ENCODE results near the gene GSDME.
A peak's percentile ranks its signal among the peaks of the same experiment; 100 is the strongest.

GSDME gene

DNA sequence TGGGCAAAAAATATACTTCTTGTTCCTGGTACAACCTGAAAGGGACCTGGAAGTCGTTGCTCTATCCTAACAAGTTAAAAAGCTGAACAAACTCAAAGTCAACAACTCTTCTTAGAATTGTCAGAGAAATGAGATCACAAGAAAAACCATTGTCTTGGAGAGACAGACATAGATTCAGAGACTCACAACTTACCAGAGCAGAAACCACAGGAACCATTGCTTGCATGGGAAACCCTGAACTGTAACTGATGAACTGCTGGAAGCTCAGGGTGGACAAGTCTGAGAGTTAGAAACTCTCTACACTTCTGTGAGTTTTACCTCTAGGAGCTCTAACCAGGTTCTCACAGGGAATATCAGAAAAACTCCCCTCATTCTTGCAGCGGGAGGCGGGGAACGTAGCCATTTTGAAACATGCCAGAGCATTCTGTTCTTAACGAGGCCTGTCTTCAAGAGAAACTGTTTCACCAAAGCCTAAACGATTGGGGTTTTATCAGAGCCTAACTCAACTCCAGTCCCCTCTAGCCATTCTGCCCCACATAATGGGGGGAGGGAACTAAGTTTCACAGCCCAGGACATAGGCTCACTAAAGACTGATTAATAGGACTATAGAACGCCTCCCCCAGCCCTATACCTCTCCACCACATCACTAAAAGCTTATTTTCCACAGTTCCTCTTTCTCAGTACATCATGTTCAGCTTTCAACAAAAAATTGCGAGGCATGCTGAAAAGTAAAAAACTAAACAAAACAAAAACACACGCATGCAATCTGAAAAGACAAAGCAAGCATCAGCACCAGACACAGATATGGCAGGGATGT is 12.0 kb upstream of the GSDME start:
- H3K9ac ChIP-seq (ENCODE audit: low read depth, low read length): no peak overlapping the region
- no peaks in the 10 kb centered on the region for H3K27me3 ChIP-seq (ENCODE audit: insufficient read depth, low read length)
- no peaks in the 10 kb centered on the region for H3K4me1 ChIP-seq (ENCODE audit: insufficient read depth, low read length)
- H3K36me3 ChIP-seq (ENCODE audit: insufficient read depth, low read depth, low read length): no peaks in the 10 kb centered on the region
- H3K27ac ChIP-seq (ENCODE audit: low read length): no peak overlapping the region
- H3K4me3 ChIP-seq (ENCODE audit: low read length): no peak overlapping the region
- no peaks in the 10 kb centered on the region for H3K9me3 ChIP-seq (ENCODE audit: insufficient read depth, low read depth, low read length)

DNA sequence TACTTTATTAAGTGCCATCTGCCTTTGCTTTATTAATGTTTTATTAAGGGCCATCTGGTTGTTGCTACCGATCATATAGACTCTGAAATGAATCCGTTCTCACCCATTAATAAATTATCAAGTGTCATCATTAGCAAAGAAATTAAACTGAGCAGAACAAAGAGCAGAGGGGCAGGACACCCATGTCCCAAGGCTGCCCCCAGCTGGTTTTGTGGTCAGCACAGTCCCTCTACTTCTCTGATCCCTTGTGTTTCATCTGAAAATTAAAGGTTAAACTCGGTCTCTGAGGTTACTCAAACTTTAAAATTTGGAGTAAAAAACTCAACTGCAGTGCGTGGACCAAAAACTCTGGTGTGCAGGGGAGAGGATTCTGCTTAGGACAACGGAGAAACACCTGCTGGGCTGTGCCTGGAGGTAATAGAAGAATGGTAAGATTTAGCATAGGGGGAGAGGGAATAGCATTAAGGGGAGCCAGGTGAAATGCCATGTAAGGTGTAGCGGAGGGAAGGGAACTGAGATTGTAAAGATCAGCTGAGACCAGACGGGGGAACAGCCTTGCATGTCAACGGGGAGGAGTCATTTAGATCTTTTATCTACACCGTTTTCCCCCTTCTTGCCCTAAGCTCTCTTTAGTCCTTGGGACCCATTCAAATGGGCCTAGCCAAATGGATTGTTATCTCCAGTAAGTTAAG is 10.8 kb upstream of the GSDME start:
- H3K4me1 ChIP-seq (ENCODE audit: insufficient read depth, low read length): no peaks in the 10 kb centered on the region
- H3K9me3 ChIP-seq (ENCODE audit: insufficient read depth, low read depth, low read length): no peaks in the 10 kb centered on the region
- H3K36me3 ChIP-seq (ENCODE audit: insufficient read depth, low read depth, low read length): no peaks in the 10 kb centered on the region
- H3K9ac ChIP-seq (ENCODE audit: low read depth, low read length): no peak overlapping the region
- no peak overlapping the region for H3K27ac ChIP-seq (ENCODE audit: low read length)
- no peaks in the 10 kb centered on the region for H3K27me3 ChIP-seq (ENCODE audit: insufficient read depth, low read length)
- H3K4me3 ChIP-seq (ENCODE audit: low read length): no peak overlapping the region

DNA sequence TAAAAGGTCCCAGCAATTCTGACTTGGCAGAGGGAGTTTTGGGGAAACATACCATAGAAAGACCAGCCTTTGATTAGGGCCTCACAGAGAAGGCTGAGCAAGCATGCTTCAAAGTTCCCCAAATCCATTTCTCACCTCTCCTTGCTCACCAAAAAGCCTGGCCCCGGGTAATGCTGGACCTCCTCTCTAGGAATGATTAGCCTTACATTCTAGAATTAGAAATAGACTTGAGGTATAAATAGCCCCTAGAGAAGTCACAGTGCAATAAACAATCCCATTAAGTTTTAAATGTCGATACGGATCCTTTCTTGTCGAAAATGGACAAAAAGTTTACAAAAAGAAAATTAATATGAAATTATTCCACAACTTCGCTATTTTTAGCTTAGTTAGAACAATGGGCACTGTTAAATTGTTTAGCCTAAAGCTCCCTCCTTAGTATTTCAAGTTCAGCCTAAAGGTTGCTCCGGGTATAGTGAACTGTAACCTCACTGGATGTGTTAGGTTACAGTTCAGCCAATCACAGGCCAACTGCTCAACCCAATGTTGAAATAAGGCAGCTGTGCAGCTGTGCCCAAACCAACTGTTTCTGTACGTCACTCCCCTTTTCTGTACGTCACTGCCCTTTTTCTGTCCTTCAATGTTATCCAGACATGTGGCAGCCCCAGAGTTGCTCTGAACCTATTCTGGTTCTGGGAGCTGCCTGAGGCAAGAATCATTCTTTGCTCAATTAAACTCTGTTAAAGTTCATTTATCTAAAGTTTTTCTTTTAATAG is 7.9 kb upstream of the GSDME start:
- Histone ChIP-seq H3K4me1 (ENCODE audit: insufficient read depth, low read length) (no peaks in the 10 kb centered on the region), H3K9ac (ENCODE audit: low read depth, low read length) (no peak overlapping the region), H3K9me3 (ENCODE audit: insufficient read depth, low read depth, low read length) (no peaks in the 10 kb centered on the region), H3K36me3 (ENCODE audit: insufficient read depth, low read depth, low read length) (no peaks in the 10 kb centered on the region), H3K27me3 (ENCODE audit: insufficient read depth, low read length) (no peaks in the 10 kb centered on the region; the same call in 1 of the 2 replicates), H3K4me3 (ENCODE audit: low read length) (no peak overlapping the region), H3K27ac (ENCODE audit: low read length) (no peak overlapping the region)

DNA sequence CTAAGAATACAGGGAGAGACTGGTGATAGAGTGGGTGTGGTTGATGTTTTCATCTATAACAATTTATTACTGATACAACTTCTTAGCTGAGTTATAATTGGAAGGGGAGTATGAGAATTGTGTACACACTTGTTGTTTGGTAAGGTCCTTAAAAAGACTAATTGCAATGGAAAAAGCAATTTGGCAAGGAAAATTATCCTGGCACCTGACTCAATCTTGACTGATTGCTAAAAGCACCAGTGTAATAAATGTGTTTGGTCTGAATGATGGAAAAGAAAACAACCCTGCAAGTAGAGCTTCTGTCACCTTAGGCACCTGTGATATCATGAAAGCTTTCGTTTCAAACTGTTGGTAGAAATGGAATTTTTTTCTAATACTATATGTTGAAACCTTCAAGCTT is 6.7 kb upstream of the GSDME start:
- H3K4me1 ChIP-seq (ENCODE audit: insufficient read depth, low read length): no peaks in the 10 kb centered on the region
- no peaks in the 10 kb centered on the region for H3K36me3 ChIP-seq (ENCODE audit: insufficient read depth, low read depth, low read length)
- H3K4me3 ChIP-seq (ENCODE audit: low read length): no peak overlapping the region
- no peaks in the 10 kb centered on the region for H3K9me3 ChIP-seq (ENCODE audit: insufficient read depth, low read depth, low read length)
- peaks cover 6% of the 10 kb centered on the region for H3K27me3 ChIP-seq (ENCODE audit: insufficient read depth, low read length)
- H3K9ac ChIP-seq (ENCODE audit: low read depth, low read length): no peak overlapping the region
- H3K27ac ChIP-seq (ENCODE audit: low read length): no peak overlapping the region

DNA sequence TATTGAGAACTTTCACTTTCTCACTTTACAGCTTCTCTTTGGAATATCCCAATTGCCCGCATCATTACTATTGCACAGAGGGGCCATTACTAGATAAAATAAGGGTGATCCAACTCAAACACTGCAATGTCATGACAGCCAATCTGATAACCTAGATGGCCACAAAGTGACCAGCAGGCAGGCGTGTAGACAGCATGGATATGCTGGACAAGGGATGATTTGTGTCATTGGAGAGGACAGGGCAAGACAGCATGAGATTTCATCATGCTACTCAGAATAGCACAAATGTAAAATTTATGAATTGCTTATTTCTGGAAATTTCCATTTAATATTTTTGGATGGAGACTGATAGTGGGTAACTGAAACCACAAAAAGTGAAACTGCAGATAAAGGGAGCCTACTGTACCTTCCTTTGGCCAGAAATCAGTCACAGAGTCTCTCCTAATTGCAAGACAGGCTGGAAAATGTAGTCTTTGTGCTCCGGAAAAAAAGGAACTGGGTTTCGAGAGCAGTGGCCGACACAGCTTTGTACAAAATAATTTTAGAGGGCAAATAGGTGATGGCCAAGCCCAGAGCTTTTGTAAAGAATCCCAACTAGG is 6.1 kb upstream of the GSDME start:
- Histone ChIP-seq H3K4me1 (ENCODE audit: insufficient read depth, low read length) (no peaks in the 10 kb centered on the region), H3K27me3 (ENCODE audit: insufficient read depth, low read length) (peaks cover 12% of the 10 kb centered on the region), H3K27ac (ENCODE audit: low read length) (no peak overlapping the region), H3K36me3 (ENCODE audit: insufficient read depth, low read depth, low read length) (no peaks in the 10 kb centered on the region), H3K9ac (ENCODE audit: low read depth, low read length) (no peak overlapping the region), H3K4me3 (ENCODE audit: low read length) (no peak overlapping the region), H3K9me3 (ENCODE audit: insufficient read depth, low read depth, low read length) (no peaks in the 10 kb centered on the region)

DNA sequence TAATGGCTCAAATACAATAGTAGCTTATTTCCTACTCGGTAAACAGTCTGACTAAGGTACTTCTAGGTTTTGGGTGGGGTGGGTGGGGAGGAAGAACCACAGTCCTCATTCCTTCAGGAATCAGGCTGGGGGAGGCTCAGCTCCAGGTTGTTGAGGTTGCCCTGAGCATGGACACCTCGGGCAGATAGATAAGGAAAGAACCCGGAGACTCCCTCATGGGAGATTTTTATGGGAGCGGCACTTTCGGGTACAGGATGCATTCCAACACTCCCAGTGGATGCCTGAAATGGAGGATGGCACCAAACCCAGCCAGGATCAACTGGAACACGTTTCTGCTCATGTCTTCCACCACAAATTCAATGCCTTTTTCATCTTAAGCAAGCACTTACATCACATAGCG is 5.5 kb upstream of the GSDME start:
- H3K4me1 ChIP-seq (ENCODE audit: insufficient read depth, low read length): no peaks in the 10 kb centered on the region
- no peaks in the 10 kb centered on the region for H3K9me3 ChIP-seq (ENCODE audit: insufficient read depth, low read depth, low read length)
- H3K27me3 ChIP-seq (ENCODE audit: insufficient read depth, low read length): peaks cover 19% of the 10 kb centered on the region
- no peak overlapping the region for H3K9ac ChIP-seq (ENCODE audit: low read depth, low read length)
- no peaks in the 10 kb centered on the region for H3K36me3 ChIP-seq (ENCODE audit: insufficient read depth, low read depth, low read length)
- no peak overlapping the region for H3K27ac ChIP-seq (ENCODE audit: low read length)
- no peak overlapping the region for H3K4me3 ChIP-seq (ENCODE audit: low read length)

DNA sequence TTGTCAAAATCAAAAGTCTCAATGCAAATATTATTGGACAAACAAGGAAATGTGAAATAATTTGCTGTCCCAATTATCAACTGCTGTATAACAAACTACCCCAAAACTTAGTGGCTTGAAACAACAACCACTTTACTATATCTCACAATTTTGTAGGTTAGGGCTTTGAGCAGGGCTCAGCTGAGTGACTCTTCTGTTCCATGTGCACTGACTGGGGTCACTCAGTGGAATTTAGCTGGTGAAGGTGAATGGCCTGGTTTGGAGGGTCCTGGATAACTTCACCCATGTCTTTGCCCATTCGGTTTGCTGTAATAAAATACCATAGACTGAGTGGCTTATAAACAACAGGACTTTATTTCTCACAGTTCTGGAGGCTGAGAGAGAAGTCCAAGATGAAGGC is 3.7 kb upstream of the GSDME start:
- H3K9ac ChIP-seq (ENCODE audit: low read depth, low read length): no peak overlapping the region
- no peaks in the 10 kb centered on the region for H3K9me3 ChIP-seq (ENCODE audit: insufficient read depth, low read depth, low read length)
- no peaks in the 10 kb centered on the region for H3K4me1 ChIP-seq (ENCODE audit: insufficient read depth, low read length)
- H3K27me3 ChIP-seq (ENCODE audit: insufficient read depth, low read length): peaks cover 33% of the 10 kb centered on the region
- H3K27ac ChIP-seq (ENCODE audit: low read length): no peak overlapping the region
- no peak overlapping the region for H3K4me3 ChIP-seq (ENCODE audit: low read length)
- no peaks in the 10 kb centered on the region for H3K36me3 ChIP-seq (ENCODE audit: insufficient read depth, low read depth, low read length)

DNA sequence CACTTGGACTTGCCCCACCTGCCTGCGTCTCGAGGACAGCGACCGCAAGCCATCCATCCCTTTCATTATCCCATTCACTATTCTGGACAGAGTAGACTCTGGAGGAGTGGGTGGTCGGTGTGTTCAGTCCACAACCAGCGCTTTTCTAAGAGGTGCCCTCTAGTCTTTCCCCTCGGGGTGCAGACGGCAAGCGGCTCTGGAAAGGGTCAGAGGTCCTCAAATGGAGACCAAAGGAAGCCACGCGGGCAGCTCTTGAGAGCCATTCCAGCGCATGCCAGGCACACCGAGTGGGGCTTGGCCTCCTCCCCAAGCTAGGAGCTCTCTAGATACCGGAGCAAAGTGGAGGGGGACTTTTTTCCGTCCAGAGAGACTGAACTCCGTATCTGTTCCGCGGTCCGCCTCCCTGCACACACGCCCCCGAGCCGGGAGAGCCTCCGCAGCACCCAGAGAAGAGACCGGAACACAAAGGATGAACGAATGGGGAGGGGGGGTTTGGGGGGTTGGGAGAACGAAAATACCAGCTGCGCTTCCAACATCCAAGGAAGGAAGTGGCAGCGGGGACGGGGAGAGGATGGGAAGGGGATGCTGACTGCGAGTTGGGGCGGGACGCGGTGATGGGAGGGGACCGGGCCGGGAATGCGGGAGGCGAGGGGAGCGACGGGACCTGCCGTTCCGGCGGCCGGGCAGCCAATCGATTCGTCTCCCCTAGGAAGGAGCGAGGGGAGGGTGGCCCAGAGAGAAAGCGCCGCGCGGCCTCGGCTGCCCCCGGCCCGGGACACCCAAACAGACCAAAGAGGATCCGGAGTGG is 515 bp downstream of the GSDME start:
- Histone ChIP-seq H3K27ac (ENCODE audit: low read length) (no peak overlapping the region), H3K36me3 (ENCODE audit: insufficient read depth, low read depth, low read length) (no peaks in the 10 kb centered on the region), H3K9me3 (ENCODE audit: insufficient read depth, low read depth, low read length) (no peaks in the 10 kb centered on the region), H3K4me3 (ENCODE audit: low read length) (peak overlapping the region; percentile 82), H3K9ac (ENCODE audit: low read depth, low read length) (peak overlapping the region; percentile 52; the same call in 1 of the 2 replicates), H3K4me1 (ENCODE audit: insufficient read depth, low read length) (no peaks in the 10 kb centered on the region), H3K27me3 (ENCODE audit: insufficient read depth, low read length) (peaks cover 47% of the 10 kb centered on the region)

DNA sequence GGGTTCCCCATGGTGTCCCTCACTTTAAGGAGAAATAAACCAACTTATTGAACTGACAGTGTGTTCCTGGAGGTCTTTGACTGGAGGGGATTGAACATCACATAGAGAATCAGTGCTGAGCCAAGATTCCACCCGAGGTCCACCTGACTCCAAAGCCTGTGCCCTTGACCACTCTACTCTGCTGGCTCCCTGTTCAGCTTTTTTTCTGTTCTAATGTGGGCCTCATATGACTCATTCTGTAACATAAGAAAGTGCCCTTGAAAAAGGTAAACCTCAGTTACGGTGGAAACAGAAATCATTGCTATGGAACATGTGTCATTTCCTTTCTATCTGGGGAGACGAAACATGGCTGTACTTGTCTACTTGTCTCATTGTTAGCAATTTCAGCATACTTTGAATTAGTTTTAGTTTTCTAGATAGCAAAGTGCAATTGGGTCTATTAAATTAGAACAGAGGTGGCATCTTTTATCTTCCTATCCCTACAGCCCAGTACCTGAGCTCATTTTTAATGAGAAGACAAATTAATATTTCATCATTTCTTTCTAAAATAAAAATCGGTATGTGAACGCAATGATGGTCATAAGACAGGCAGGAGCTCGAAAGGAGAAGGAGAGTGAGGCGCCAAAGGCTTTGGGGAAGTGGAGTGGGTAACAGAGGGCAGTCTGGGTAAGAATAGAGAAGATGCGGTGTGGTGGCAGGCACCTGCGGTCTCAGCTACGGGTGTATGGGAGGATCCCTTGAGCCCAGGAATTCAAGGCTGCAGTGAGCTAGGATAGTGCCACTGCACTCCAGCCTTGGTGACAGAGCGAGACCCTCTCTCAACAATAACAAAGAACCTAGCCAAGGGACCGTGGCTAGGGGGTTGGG is 1.5 kb downstream of the GSDME start:
- Histone ChIP-seq H3K27me3 (ENCODE audit: insufficient read depth, low read length) (peaks cover 47% of the 10 kb centered on the region), H3K9ac (ENCODE audit: low read depth, low read length) (no peak overlapping the region), H3K4me1 (ENCODE audit: insufficient read depth, low read length) (no peaks in the 10 kb centered on the region), H3K36me3 (ENCODE audit: insufficient read depth, low read depth, low read length) (no peaks in the 10 kb centered on the region), H3K27ac (ENCODE audit: low read length) (no peak overlapping the region), H3K4me3 (ENCODE audit: low read length) (peak overlapping the region; percentile 82; the same call in 1 of the 2 replicates), H3K9me3 (ENCODE audit: insufficient read depth, low read depth, low read length) (no peaks in the 10 kb centered on the region)

DNA sequence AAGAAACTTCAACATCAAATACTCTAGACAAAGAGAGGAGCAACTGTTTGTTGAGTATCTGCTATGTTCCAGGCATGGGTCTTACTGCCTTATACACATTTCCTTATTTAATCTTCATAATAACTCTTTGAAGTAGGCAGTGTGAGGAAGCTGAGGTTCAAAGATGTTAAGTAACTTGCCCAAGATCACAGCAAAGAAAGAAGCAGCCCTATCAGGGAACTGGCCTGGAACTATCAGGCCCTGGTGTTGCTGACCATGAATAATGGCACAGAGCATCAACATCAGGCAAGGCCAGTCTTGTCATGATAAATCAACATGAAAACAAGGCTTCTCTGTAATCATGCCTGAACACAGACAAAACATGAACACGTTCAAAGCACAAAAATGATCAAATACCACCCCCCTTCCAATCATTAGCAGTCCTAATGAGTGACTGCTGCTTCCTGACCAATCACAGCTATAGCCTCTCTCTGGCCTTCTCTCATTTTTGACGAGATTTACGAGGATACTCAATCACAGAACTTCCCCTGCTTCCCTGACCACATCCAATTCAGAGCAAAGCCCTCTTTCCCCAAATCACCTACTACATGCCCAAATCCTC is 2.3 kb downstream of the GSDME start:
- peaks cover 47% of the 10 kb centered on the region for H3K27me3 ChIP-seq (ENCODE audit: insufficient read depth, low read length)
- H3K9me3 ChIP-seq (ENCODE audit: insufficient read depth, low read depth, low read length): no peaks in the 10 kb centered on the region
- no peak overlapping the region for H3K27ac ChIP-seq (ENCODE audit: low read length)
- no peak overlapping the region for H3K4me3 ChIP-seq (ENCODE audit: low read length)
- no peaks in the 10 kb centered on the region for H3K36me3 ChIP-seq (ENCODE audit: insufficient read depth, low read depth, low read length)
- H3K4me1 ChIP-seq (ENCODE audit: insufficient read depth, low read length): no peaks in the 10 kb centered on the region
- no peak overlapping the region for H3K9ac ChIP-seq (ENCODE audit: low read depth, low read length)
